DMS53 (cell line): ENCODE results near the gene FARSB.
"Not testable (repeated sequence)": the region's sequence is repeated elsewhere in the genome, so short reads cannot be mapped to it uniquely, and the experiment has no call there.

Source experiments
- DNase-seq: peaks from one replicate; lab custom pipeline; 2025; lab: John Stamatoyannopoulos, UW

The FARSB gene

GRCh38 chr2:222655787-222656525 is at the start of gene FARSB:
Gene FARSB, minus strand, starts transcription at chr2:222656092. Its CDS starts 19 bp downstream, at chr2:222656073.
- peak; percentile 97 for DNase-seq

DNA sequence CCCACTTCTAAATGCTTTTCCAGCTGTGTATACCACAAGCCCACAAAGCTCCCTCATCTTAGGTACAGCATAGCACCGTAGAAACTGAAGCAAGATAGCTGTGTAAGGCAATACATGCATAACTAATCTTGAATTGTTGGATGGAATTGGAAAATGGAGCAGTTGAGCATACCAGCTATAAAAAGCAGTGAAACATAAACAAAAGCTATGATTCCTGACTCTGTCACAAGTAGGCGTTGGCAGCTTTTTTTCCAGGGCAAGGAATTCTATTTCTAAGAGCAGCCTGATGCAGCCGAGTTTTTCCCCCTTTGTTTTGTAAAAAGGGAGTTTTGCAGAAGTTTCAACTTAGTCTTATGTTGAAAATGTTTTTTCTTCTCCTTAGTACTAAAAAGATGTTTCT is 48.0 kb upstream of the FARSB start:
- no peak for DNase-seq

- DNase-seq, result no peak
Observed at GRCh38 chr2:222703091-222703490, 47.2 kb upstream of the FARSB start.

- no peak for DNase-seq
Observed at GRCh38 chr2:222701721-222702131, 45.8 kb upstream of the FARSB start.

DNA sequence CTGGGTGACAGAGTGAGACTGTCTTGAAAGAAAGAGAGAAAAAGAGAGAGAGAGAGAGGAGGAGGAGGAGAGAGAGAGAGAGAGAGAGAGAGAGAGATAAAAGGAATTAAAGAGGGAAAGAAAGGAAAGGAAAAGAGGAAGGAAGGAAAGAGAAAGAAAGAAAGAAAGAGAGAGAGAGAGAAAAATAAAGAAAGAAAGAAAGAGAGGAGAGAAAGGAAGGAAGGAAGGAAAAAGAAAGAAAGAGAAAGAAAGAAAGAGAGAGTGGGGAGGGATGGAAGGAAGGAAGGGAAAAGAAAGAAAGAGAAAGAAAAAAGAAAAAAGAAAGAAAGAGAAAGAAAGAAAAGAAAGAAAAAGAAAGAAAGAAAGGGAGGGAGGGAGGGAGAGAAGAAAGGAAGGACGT is 45.3 kb upstream of the FARSB start:
- DNase-seq, result no peak

GRCh38 chr2:222698276-222698675 is 42.4 kb upstream of the FARSB start:
- DNase-seq, result no peak

DNA sequence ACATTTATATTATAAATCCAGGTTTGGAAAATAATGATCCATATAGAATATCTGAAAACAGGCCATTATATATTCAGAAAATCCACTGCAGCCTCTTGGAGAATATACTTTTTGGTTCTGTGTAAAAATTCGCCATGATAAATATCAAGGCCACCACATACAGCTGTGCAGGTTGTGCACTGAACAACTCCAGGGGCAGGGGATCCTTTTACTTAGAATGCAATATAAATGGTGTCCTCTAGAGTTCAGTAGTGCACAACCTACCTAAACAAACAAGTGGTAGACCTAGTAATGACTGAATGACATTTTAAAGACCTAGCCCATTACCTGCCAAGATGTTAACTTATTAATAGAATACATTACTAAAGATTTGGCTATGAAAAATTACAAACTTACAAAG is 37.9 kb upstream of the FARSB start:
- DNase-seq, result peak; percentile 40

DNA sequence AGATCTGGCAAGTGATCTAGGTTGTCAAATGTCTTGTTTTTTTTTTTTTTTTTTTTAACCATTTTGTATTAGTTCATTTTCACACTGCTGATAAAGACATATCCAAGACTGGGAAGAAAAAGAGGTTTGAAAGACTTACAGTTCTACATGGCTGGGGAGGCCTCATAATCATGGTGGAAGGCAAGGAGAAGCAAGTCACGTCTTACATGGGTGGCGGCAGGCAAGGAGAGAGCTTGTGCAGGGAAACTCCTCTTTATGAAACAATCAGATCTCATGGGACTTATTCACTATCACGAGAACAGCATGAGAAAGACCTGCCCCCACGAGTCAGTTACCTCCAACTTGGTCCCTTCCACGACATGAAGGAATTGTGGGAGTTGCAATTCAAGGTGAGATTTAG is 37.5 kb upstream of the FARSB start:
- DNase-seq, result not testable (repeated sequence)

GRCh38 chr2:222690564-222691200 is 34.8 kb upstream of the FARSB start:
- peak; percentile 87 for DNase-seq

DNA sequence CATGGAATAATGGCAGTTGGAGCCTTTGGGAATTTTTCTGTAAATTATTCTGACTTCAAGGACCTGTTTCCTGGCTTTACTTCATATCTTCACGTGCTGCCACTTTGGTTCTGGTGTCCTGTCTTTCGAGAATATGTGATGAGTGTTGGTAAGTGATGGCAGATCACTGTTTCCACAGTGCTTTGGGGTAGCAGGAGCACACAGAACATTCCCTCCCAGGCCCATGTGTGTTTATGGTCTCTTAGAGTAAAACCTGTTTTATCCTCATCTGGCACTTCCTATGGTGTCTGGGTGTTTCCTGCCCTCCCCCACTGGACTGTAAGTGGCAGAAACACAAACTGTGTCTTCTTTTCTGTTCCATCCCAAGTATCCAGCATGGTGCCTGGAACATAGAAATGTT is 33.4 kb upstream of the FARSB start:
- DNase-seq, result no peak

GRCh38 chr2:222688917-222689316 is 33.0 kb upstream of the FARSB start:
- DNase-seq, result no peak

DNA sequence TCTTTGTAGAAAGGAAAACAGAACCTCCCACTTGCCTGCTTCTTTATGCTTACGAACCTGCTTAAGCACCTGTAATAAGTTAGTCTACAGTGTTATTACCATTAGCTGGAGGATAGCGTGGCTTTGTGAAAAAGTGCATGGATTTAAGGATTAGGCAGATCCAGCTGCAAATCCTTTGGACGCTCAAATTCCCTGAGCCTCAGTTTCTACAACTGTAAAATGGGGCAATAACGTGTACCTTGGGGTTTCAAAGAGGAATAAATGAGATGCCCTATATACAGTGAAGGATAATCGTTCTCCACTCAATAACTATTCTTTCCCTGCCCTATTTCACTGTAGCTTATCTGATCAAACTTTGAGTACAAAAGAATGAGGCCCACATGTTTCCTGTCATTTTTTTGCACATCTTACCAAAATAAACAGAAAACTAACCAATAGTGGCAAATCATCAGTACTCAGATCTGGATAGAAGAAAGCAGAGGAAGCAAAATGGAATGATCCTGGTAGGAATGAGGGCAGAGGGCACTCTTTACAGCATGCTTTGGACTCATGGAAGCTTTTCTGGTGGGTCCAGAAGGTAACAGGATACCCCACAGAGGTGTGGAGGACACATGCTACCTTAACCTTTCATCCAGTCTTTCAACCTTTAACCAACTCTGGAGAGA is 30.3 kb upstream of the FARSB start:
- DNase-seq, result no peak

- DNase-seq, result no peak
Observed at GRCh38 chr2:222683805-222684204, 27.9 kb upstream of the FARSB start.

DNA sequence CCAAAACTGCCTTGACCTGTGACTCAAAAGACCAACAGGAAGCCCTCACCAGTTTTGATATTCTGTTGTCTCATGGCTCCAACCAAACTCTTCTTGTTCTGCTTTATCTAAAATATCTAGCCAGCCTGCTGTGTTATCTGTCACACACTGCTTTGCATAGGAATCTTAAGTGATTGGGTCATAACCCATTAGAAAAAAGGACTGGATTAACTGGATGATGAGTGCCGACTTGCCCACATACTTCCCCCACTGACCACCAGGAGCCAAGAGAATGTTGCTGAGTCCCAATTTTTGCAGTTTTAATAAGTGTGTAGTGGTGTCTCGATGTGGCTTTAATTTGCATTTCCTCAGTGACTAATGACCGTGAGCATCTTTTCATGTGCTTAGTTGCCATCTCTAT is 22.1 kb upstream of the FARSB start:
- no peak for DNase-seq

- peak; percentile 6 for DNase-seq
Observed at GRCh38 chr2:222673883-222674282, 18.0 kb upstream of the FARSB start.

DNA sequence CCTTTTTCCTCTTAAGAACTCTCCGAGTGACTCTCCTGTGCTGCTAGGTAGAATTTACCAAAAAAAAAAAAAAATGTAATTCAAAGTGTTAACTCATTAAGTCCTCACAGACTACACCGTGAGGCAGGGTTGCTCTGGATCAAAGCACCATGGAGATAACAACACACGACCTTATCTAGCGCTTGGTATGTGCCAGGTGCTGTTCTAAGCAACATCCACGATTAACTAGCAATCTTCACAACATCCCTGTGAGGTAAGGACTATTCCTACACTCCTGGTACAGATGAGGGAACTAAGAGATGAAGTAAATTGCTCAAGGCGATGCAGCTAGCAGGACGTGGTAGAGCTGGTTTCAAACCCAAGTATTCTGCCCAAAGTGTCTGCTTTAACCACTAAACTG is 17.4 kb upstream of the FARSB start:
- no peak for DNase-seq

DNA sequence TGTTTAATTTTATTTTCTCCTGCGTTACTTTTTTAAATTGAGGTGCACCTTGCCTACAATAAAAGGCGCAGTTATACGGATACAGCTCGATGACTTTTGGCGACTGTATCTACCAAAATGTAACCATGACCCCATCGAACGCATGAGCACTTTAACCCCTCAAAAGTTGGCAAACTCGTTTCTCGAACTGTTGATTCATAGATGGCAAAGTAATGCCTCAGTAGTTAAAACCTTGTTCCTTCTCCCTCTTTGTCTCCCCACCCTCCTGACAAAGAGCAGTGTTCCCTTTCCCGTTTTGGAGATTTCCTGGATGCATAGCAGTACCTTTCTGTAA is 16.1 kb upstream of the FARSB start:
- peak; percentile 41 for DNase-seq

DNA sequence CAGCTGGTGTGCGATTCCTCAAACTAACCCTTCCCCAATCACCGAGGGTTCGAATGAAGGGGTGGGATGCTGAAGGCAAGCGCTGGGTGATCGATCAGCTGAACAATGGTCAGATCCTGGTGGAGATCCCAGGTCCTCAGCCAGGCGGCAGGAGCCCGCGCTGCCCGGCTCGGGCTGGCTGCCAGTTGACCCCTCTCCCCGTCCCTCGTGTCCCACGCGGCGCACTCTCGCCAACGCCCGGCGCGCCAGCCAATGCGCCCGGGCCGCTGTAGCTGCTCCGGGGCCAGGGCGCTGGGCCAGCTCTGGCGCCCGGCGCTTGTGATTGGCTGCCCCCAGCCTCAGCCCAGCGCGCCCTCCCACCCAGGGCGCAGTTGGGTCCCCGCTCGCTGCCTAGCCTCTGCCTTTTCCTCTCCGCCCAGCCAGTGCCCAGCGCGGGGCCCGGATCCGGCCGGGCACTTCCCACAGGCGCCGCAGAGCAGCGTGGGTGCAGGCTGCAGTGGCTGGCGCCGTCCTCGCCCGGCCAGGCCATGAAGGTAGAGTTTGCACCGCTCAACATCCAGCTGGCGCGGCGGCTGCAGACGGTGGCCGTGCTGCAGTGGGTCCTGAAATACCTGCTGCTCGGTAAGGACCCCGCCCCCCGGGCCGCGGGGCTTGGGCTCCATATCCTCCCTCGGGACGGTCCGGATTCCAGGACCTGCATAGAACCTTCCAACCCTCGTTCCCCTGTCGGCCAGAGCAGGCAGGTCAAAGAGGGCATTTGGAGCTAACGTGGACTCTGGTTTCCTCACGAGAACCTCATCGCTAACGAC is 15.6 kb upstream of the FARSB start, which contains the start of gene MOGAT1:
Gene MOGAT1, plus strand, starts transcription at position 400 of the 809 bp plus-strand sequence. Its CDS starts 128 bp downstream, at position 528.
- peak; percentile 72 for DNase-seq

DNA sequence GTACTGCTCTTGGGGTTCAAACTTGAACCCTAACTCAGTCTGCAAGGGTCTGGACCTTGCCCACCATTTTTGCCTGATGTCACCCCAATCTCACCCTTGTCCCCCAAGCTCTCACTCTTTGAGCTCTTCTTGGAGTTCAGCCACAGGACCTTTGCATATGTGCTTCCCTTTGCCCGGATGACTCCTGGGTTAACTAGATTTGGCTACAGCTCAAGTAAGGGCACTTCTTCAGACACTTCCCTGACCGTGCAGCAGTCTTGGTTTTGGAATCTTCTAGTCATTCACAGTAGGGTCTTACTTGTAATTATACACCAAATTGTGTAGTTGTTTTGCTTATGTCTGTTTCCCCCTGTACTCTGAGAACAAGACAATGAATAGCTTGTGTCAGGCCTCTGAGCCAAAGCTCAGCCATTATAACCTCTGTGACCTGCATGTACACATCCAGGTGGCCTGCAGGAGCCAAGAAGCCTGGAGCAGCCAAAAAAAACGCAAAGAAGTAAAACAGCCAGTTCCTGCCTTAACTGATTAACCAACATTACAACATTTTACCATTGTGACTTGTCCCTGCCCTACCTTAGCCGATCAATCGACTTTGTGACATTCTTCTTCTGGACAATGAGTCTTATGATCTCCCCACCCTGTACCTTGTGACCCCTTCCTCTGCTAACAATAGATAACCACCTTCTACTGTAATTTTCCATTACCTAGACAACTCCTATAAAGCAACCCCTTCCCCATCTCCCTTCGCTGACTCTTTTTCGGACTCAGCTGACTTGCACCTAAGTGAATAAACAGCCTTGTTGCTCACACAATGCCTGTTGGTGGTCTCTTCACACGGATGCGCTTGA is 14.5 kb upstream of the FARSB start:
- no peak for DNase-seq

GRCh38 chr2:222669353-222669752 is 13.5 kb upstream of the FARSB start:
- peak; percentile 39 for DNase-seq

DNA sequence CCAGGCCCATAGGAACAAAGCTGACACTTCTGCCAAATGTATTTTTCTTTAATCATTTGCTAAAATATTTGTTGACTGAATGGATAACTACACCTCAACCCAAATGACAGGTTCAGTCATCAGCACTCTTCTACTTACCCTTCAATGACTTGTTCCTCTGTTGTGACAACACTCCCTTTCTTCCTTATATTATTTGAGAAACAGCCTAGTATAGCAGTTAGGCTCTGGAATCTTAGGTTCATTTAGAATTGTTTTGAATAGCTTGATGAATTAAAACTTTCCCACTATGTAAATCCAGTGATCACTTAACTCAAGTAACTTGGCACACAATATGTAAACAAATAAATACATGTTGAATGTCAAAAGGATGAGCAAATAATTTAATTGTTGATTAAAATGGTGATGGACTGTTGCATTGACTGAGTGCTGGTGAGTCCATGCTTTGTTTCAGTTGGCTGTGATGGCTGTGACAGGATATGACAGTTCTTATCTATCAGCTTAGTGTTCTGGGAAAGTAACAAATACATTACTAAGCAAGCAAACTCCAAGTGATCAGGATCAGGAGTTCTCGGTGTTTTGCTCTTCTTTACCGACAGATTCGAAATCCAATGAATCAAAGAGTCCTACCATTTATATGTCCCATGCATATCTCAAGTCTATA is 12.7 kb upstream of the FARSB start:
- DNase-seq, result no peak
